ENCODE results near the gene NOL3. TPM values are rescaled to one million over a fixed set of nuclear protein-coding genes. Genes with fewer than 3 reads are reported as not detected.

The NOL3 gene
- polyA plus RNA-seq, 3 donors, result 2.7 to 17.0 (median 3.8) TPM

- Histone ChIP-seq H3K4me3 (replicated peaks in 1 of 3; ENCODE audit: low read depth in 2 of 3, low read length in 3 of 3) (no peak overlapping the region), H3K9me3 (replicated peaks in 1 of 2; ENCODE audit: control insufficient read depth in 1 of 2, insufficient read depth in 1 of 2, low read length in 2 of 2) (no peaks in the 10 kb centered on the region), H4K20me1 (ENCODE audit: insufficient read depth, low read length) (peaks cover 12% of the 10 kb centered on the region), H3K36me3 (replicated peaks in 1 of 2; ENCODE audit: control insufficient read depth in 1 of 2, insufficient read depth in 2 of 2, low read length in 2 of 2) (no peaks in the 10 kb centered on the region), H3K27ac (ENCODE audit: low read depth in 1 of 2, low read length in 2 of 2) (no peak overlapping the region), H3K27me3 (ENCODE audit: control insufficient read depth in 2 of 2, insufficient read depth in 2 of 2, low read length in 2 of 2) (peaks cover 0 to 8% of the 10 kb centered on the region in 2 donors), H2AFZ (ENCODE audit: insufficient read depth, low read depth, low read length, poor library complexity, severe bottlenecking) (no peak overlapping the region), H3K9ac (ENCODE audit: insufficient read depth, low read length, poor library complexity, severe bottlenecking) (no peak overlapping the region), H3K4me1 (ENCODE audit: control insufficient read depth in 1 of 2, insufficient read depth in 2 of 2, low read length in 2 of 2) (peaks cover 34 to 38% of the 10 kb centered on the region in 2 donors), H3K4me2 (replicated peaks; ENCODE audit: extremely low read depth, low read length, poor library complexity, severe bottlenecking) (no peak overlapping the region), H3K79me2 (ENCODE audit: insufficient read depth, low read length) (peaks cover 14% of the 10 kb centered on the region)
- no peak for DNase-seq
- intact Hi-C loops (cut with micrococcal nuclease), result no loop called here
- Mint-ChIP-seq H3K27ac (no peak overlapping the region), H3K9me3 (peaks cover 0 to 5% (median 2%) of the 10 kb centered on the region in 7 donors), H3K36me3 (peaks cover 2 to 4% of the 10 kb centered on the region in 2 donors), H3K27me3 (ENCODE audit: low read depth in 3 of 3) (peaks cover 7 to 29% (median 18%) of the 10 kb centered on the region in 3 donors), H3K4me3 (no peak overlapping the region), H3K4me1 (peaks cover 30% of the 10 kb centered on the region)
- no peak for TF ChIP-seq CTCF (IDR thresholded peaks at IDR 0.05)
- 88% methylated on average over 4 of the region's 4 CpGs for WGBS (ENCODE audit: insufficient coverage)
These were observed 18.0 kb downstream of the NOL3 start for GRCh38 chr16:67188323-67188722.

- Mint-ChIP-seq H3K27ac (no peak overlapping the region), H3K4me1 (peaks cover 35% of the 10 kb centered on the region), H3K27me3 (ENCODE audit: low read depth in 3 of 3) (peaks cover 7 to 29% (median 18%) of the 10 kb centered on the region in 3 donors), H3K4me3 (no peak overlapping the region), H3K36me3 (peaks cover 3 to 8% of the 10 kb centered on the region in 2 donors), H3K9me3 (peaks cover 0 to 5% (median 2%) of the 10 kb centered on the region in 7 donors)
- peaks cover 0 to 8% of the 10 kb centered on the region in 2 donors for H3K27me3 ChIP-seq (ENCODE audit: control insufficient read depth in 2 of 2, insufficient read depth in 2 of 2, low read length in 2 of 2)
- H3K9me3 ChIP-seq (replicated peaks in 1 of 2; ENCODE audit: control insufficient read depth in 1 of 2, insufficient read depth in 1 of 2, low read length in 2 of 2), result no peaks in the 10 kb centered on the region
- intact Hi-C loops (cut with micrococcal nuclease), result no loop called here
- 98% methylated on average over 14 of the region's 15 CpGs for WGBS (ENCODE audit: insufficient coverage)
- no peak overlapping the region for H3K4me3 ChIP-seq (replicated peaks in 1 of 3; ENCODE audit: low read depth in 2 of 3, low read length in 3 of 3)
- H3K4me1 ChIP-seq (ENCODE audit: control insufficient read depth in 1 of 2, insufficient read depth in 2 of 2, low read length in 2 of 2), result peaks cover 37 to 41% of the 10 kb centered on the region in 2 donors
- no peak overlapping the region for H3K9ac ChIP-seq (ENCODE audit: insufficient read depth, low read length, poor library complexity, severe bottlenecking)
- H2AFZ ChIP-seq (ENCODE audit: insufficient read depth, low read depth, low read length, poor library complexity, severe bottlenecking), result no peak overlapping the region
- no peak overlapping the region for H3K27ac ChIP-seq (ENCODE audit: low read depth in 1 of 2, low read length in 2 of 2)
- TF ChIP-seq CTCF (IDR thresholded peaks at IDR 0.05), result no peak
- no peaks in the 10 kb centered on the region for H3K36me3 ChIP-seq (replicated peaks in 1 of 2; ENCODE audit: control insufficient read depth in 1 of 2, insufficient read depth in 2 of 2, low read length in 2 of 2)
- H3K4me2 ChIP-seq (replicated peaks; ENCODE audit: extremely low read depth, low read length, poor library complexity, severe bottlenecking), result no peak overlapping the region
- H3K79me2 ChIP-seq (ENCODE audit: insufficient read depth, low read length), result peaks cover 18% of the 10 kb centered on the region
- no peak for DNase-seq
- H4K20me1 ChIP-seq (ENCODE audit: insufficient read depth, low read length), result peaks cover 17% of the 10 kb centered on the region
These were observed 18.5 kb downstream of the NOL3 start for GRCh38 chr16:67188798-67189197.

Measured in CD14-positive monocyte (primary cell).